PC-9 (cell line): Measurements from ENCODE around the gene CPLANE1.

Source experiments
- EZH2 ChIP-seq: fragments of 200-600 bp; sonication (generic); IDR thresholded peaks from 2 replicates; pipeline ENCODE4 v1.8.0; 2017; ENCODE audit warnings: antibody characterized with exemption, low read depth
- TF ChIP-seq, protein P1 (sequence below): fragments of 200-600 bp; sonication (generic); conservative IDR thresholded peaks from 2 replicates; pipeline ENCODE4 v1.6.1; 2017; ENCODE audit warnings: mixed run types, antibody characterized with exemption, mild to moderate bottlenecking, moderate library complexity

DNA sequence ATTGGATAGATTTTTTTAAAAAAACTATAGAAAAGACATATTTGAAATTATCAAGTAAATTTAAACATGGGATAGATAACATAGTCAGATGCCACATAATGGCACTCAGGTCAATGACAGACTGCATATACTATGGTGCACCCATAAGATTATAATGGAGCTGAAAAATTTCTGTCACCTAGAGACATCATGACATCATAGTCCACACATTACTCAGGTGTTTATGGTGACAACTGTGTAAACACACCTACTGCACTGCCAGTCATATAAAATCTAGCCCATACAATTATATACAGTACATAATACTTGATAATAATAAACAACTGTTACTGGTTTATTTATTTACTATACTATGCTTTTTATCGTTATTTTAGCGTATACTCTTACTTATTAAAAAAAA is 58.6 kb downstream of the CPLANE1 start:
- TF ChIP-seq, protein P1, sequence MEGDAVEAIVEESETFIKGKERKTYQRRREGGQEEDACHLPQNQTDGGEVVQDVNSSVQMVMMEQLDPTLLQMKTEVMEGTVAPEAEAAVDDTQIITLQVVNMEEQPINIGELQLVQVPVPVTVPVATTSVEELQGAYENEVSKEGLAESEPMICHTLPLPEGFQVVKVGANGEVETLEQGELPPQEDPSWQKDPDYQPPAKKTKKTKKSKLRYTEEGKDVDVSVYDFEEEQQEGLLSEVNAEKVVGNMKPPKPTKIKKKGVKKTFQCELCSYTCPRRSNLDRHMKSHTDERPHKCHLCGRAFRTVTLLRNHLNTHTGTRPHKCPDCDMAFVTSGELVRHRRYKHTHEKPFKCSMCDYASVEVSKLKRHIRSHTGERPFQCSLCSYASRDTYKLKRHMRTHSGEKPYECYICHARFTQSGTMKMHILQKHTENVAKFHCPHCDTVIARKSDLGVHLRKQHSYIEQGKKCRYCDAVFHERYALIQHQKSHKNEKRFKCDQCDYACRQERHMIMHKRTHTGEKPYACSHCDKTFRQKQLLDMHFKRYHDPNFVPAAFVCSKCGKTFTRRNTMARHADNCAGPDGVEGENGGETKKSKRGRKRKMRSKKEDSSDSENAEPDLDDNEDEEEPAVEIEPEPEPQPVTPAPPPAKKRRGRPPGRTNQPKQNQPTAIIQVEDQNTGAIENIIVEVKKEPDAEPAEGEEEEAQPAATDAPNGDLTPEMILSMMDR = no peak
- TF ChIP-seq EZH2 = no peak
